CD14-positive monocyte (primary cell): Measurements from ENCODE around the gene JAKMIP2. TPM values are rescaled to one million over a fixed set of nuclear protein-coding genes. Genes with fewer than 3 reads are reported as not detected.

ENCODE experiments used
- DNase-seq, 3 donors: peaks; one replicate each; pipeline ENCODE4 v3.0.0-alpha.2; 2011 to 2022
- H2AFZ ChIP-seq: 2 replicates; pipeline ENCODE4 v1.6.0; 2012; ENCODE audit warnings: mild to moderate bottlenecking, low read depth, low read length, inconsistent platforms; ENCODE audit not compliant: insufficient read depth, poor library complexity, severe bottlenecking
- H3K27ac ChIP-seq, 2 donors: 1 replicate in 1 of 2; 2 replicates in 1 of 2; pipeline ENCODE4 v1.5.1; 2012 to 2013; ENCODE audit warnings: low read length in 2 of 2, control low read depth in 1 of 2, inconsistent platforms in 1 of 2, low read depth in 1 of 2, mild to moderate bottlenecking in 1 of 2
- H3K27me3 ChIP-seq, 2 donors: one replicate each; pipeline versions ENCODE4 v1.6.0 to v1.6.1; 2011 to 2013; ENCODE audit warnings: low read length in 2 of 2; ENCODE audit not compliant: control insufficient read depth in 2 of 2, insufficient read depth in 2 of 2
- H3K36me3 ChIP-seq, 2 donors: replicated peaks in 1 of 2; 1 replicate in 1 of 2; 2 replicates in 1 of 2; pipeline versions ENCODE4 v1.5.1 to v1.6.1; 2012 to 2013; ENCODE audit warnings: low read length in 2 of 2, control low read depth in 1 of 2, inconsistent platforms in 1 of 2, mild to moderate bottlenecking in 1 of 2; ENCODE audit not compliant: insufficient read depth in 2 of 2, control insufficient read depth in 1 of 2
- H3K4me1 ChIP-seq, 2 donors: 1 replicate in 1 of 2; 2 replicates in 1 of 2; pipeline versions ENCODE4 v1.5.1 to v1.6.1; 2012 to 2013; ENCODE audit warnings: low read length in 2 of 2, control low read depth in 1 of 2, inconsistent platforms in 1 of 2, mild to moderate bottlenecking in 1 of 2, moderate library complexity in 1 of 2; ENCODE audit not compliant: insufficient read depth in 2 of 2, control insufficient read depth in 1 of 2
- H3K4me2 ChIP-seq: replicated peaks from 2 replicates; pipeline ENCODE3; 2012; ENCODE audit warnings: low read length, moderate library complexity, mild to moderate bottlenecking; ENCODE audit not compliant: poor library complexity, severe bottlenecking; ENCODE audit errors: extremely low read depth
- H3K4me3 ChIP-seq, 3 experiments: fragments of 200-600 bp in 1 of 3; sonication (generic) in 1 of 3; replicated peaks in 1 of 3; 1 replicate in 2 of 3; 2 replicates in 1 of 3; pipeline ENCODE4 v1.5.1; 2011 to 2013; ENCODE audit warnings: low read length in 3 of 3, mild to moderate bottlenecking in 3 of 3, control low read depth in 2 of 3, low read depth in 2 of 3, inconsistent platforms in 1 of 3, moderate library complexity in 1 of 3
- H3K79me2 ChIP-seq: 2 replicates; pipeline ENCODE4 v1.6.0; 2012; ENCODE audit warnings: mild to moderate bottlenecking, control low read depth, inconsistent platforms, low read length, moderate library complexity; ENCODE audit not compliant: insufficient read depth
- H3K9ac ChIP-seq: 2 replicates; pipeline ENCODE4 v1.6.0; 2017; ENCODE audit warnings: low read length, mild to moderate bottlenecking; ENCODE audit not compliant: insufficient read depth, poor library complexity, severe bottlenecking
- H3K9me3 ChIP-seq, 2 donors: replicated peaks in 1 of 2; 1 replicate in 1 of 2; 2 replicates in 1 of 2; pipeline versions ENCODE4 v1.5.1 to v1.6.1; 2012 to 2013; ENCODE audit warnings: low read length in 2 of 2, control low read depth in 1 of 2; ENCODE audit not compliant: control insufficient read depth in 1 of 2, insufficient read depth in 1 of 2
- H4K20me1 ChIP-seq: 2 replicates; pipeline ENCODE4 v1.6.0; 2012; ENCODE audit warnings: mild to moderate bottlenecking, low read length, control low read depth, moderate library complexity; ENCODE audit not compliant: insufficient read depth
- H3K27ac Mint-ChIP-seq, 7 donors: one replicate each; pipeline ENCODE4 v1.8.0; 2020; ENCODE audit warnings: mild to moderate bottlenecking in 7 of 7, mixed read lengths in 7 of 7, moderate library complexity in 6 of 7, inconsistent platforms in 2 of 7
- H3K27me3 Mint-ChIP-seq, 3 donors: one replicate each; pipeline ENCODE4 v1.8.0; 2021 to 2022; ENCODE audit warnings: low read depth in 3 of 3, mild to moderate bottlenecking in 3 of 3, mixed read lengths in 3 of 3, moderate library complexity in 3 of 3, inconsistent platforms in 1 of 3
- H3K36me3 Mint-ChIP-seq, 2 donors: one replicate each; pipeline ENCODE4 v1.8.0; 2020; ENCODE audit warnings: mixed read lengths in 2 of 2, inconsistent platforms in 1 of 2, mild to moderate bottlenecking in 1 of 2
- H3K4me1 Mint-ChIP-seq: one replicate; pipeline ENCODE4 v1.8.0; 2020; ENCODE audit warnings: mild to moderate bottlenecking, mixed read lengths
- H3K4me3 Mint-ChIP-seq, 2 donors: one replicate each; pipeline ENCODE4 v1.8.0; 2020; ENCODE audit warnings: mild to moderate bottlenecking in 2 of 2, mixed read lengths in 2 of 2, moderate library complexity in 1 of 2
- H3K9me3 Mint-ChIP-seq, 7 donors: one replicate each; pipeline ENCODE4 v1.8.0; 2020 to 2022; ENCODE audit warnings: mixed read lengths in 7 of 7, mild to moderate bottlenecking in 6 of 7, moderate library complexity in 6 of 7, inconsistent platforms in 2 of 7
- WGBS: methylation state at CpG from one replicate; pipeline ENCODE4 v1.1.5; 2013; ENCODE audit warnings: missing lambda C conversion rate; ENCODE audit not compliant: insufficient coverage; 5-methylcytosine and 5-hydroxymethylcytosine counted together
- intact Hi-C, 2 donors: fragments of 100-400 bp; cut with micrococcal nuclease; formaldehyde crosslinking; loops; one replicate each; pipeline versions ENCODE4 v1.15.0 to v1.15.1; 2023
- polyA plus RNA-seq, 3 donors: library from polyadenylated mRNA; depleted of rRNA in 1 of 3; unstranded in 2 of 3; stranded (reverse) in 1 of 3; fragments of 300-500 nt in 2 of 3; fragments of >200 nt in 1 of 3; fragmentation: Illumina TruSeq in 2 of 3; gene quantifications; 1 replicate in 2 of 3; 2 replicates in 1 of 3; pipeline ENCODE4 v1.2.3, GENCODE V29; 2012 to 2021
- TF ChIP-seq, protein P1 (sequence below): fragments of 200-600 bp; IDR thresholded peaks from one replicate; pipeline ENCODE4 v1.8.0; 2022; ENCODE audit warnings: antibody characterized with exemption, mild to moderate bottlenecking

JAKMIP2 gene
- polyA plus RNA-seq, 3 donors, result 0.02 TPM; not detected in 2

DNA sequence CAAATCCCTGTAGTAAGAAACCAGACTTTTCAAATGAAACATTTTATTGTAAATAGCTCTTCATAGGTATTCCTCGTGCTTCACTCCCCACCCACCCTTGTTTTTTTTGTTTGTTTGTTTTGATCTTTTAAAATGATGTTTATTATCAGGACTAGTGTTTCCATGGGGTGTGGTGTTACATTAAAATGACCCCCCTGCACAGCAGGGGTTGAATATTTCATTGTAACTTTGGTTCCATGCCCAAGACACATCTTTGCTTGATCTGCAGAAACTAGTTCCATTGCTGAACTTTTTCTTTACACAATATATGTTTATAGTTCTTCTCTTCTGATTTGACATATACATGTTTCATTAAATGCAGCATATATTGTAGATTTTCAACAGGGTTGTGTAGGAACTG lies 191.4 kb downstream of the JAKMIP2 start:
- H3K79me2 ChIP-seq, result no peaks in the 10 kb centered on the region
- H2AFZ ChIP-seq, result no peak overlapping the region
- H3K4me3 ChIP-seq, result no peak overlapping the region
- no peaks in the 10 kb centered on the region for H3K36me3 ChIP-seq
- no peaks in the 10 kb centered on the region for H4K20me1 ChIP-seq
- no peak for DNase-seq
- H3K4me2 ChIP-seq, result no peak overlapping the region
- H3K9me3 ChIP-seq, result no peaks in the 10 kb centered on the region
- TF ChIP-seq, protein P1, sequence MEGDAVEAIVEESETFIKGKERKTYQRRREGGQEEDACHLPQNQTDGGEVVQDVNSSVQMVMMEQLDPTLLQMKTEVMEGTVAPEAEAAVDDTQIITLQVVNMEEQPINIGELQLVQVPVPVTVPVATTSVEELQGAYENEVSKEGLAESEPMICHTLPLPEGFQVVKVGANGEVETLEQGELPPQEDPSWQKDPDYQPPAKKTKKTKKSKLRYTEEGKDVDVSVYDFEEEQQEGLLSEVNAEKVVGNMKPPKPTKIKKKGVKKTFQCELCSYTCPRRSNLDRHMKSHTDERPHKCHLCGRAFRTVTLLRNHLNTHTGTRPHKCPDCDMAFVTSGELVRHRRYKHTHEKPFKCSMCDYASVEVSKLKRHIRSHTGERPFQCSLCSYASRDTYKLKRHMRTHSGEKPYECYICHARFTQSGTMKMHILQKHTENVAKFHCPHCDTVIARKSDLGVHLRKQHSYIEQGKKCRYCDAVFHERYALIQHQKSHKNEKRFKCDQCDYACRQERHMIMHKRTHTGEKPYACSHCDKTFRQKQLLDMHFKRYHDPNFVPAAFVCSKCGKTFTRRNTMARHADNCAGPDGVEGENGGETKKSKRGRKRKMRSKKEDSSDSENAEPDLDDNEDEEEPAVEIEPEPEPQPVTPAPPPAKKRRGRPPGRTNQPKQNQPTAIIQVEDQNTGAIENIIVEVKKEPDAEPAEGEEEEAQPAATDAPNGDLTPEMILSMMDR, result no peak
- H3K27ac ChIP-seq, result no peak overlapping the region
- H3K4me1 ChIP-seq, result no peaks in the 10 kb centered on the region
- Mint-ChIP-seq H3K9me3 (peaks cover 0 to 5% (median 1%) of the 10 kb centered on the region in 7 donors), H3K4me1 (no peaks in the 10 kb centered on the region), H3K27me3 (no peaks in the 10 kb centered on the region), H3K27ac (no peak overlapping the region), H3K4me3 (no peak overlapping the region), H3K36me3 (no peaks in the 10 kb centered on the region)
- H3K9ac ChIP-seq, result no peak overlapping the region
- no CpG with 5 or more reads among the region's 1 CpG for WGBS
- no peaks in the 10 kb centered on the region for H3K27me3 ChIP-seq
- intact Hi-C loops, result no loop called here

DNA sequence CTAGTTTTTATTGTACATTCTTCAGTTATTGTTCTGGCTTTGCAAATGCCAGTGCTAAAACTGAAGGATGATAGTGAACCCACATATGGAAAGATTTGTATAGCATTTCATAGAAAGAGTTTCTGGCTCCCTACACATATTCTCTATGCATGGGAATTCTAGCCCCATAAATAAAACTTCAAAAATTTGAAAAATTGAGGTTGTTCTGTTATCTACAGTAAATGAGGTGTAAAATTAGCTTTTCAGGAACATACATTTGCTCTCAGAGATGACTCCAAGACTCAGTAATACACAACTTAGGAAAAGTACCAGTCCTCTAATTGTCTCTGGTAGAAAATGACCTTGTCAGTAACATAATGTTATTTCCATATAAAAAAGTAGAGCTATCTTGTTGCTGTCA lies 192.4 kb downstream of the JAKMIP2 start:
- no peak overlapping the region for H3K27ac Mint-ChIP-seq
- H3K36me3 ChIP-seq, result no peaks in the 10 kb centered on the region
- DNase-seq, result no peak
- no peak overlapping the region for H3K4me3 ChIP-seq
- no peak overlapping the region for H3K4me2 ChIP-seq
- peaks cover 0 to 5% (median 3%) of the 10 kb centered on the region in 7 donors for H3K9me3 Mint-ChIP-seq
- no peaks in the 10 kb centered on the region for H3K79me2 ChIP-seq
- no peak overlapping the region for H2AFZ ChIP-seq
- TF ChIP-seq, protein P1, result no peak
- H4K20me1 ChIP-seq, result no peaks in the 10 kb centered on the region
- no peaks in the 10 kb centered on the region for H3K9me3 ChIP-seq
- H3K4me1 ChIP-seq, result no peaks in the 10 kb centered on the region
- no peak overlapping the region for H3K27ac ChIP-seq
- H3K27me3 Mint-ChIP-seq, result no peaks in the 10 kb centered on the region
- H3K27me3 ChIP-seq, result no peaks in the 10 kb centered on the region
- H3K4me1 Mint-ChIP-seq, result no peaks in the 10 kb centered on the region
- no peaks in the 10 kb centered on the region for H3K36me3 Mint-ChIP-seq
- no peak overlapping the region for H3K4me3 Mint-ChIP-seq
- intact Hi-C loops, result no loop called here
- H3K9ac ChIP-seq, result no peak overlapping the region
